Suprapubic skin (tissue), 4 donors: ENCODE measurements around the gene TMEM178B.

Experiments used
- CTCF ChIP-seq, 2 donors: fragments of 200-600 bp in 1 of 2; fragments of 450-650 bp in 1 of 2; sonication (generic) in 1 of 2; IDR thresholded peaks; one replicate each; pipeline ENCODE4 v1.5.1; 2016 to 2019; ENCODE audit warnings: antibody characterized with exemption in 2 of 2, mild to moderate bottlenecking in 1 of 2, moderate library complexity in 1 of 2
- POLR2A ChIP-seq, 2 donors: fragments of 450-650 bp; IDR thresholded peaks; one replicate each; pipeline ENCODE4 v1.6.1; 2017; ENCODE audit warnings: antibody characterized with exemption in 2 of 2, mild to moderate bottlenecking in 2 of 2, moderate library complexity in 2 of 2
- POLR2AphosphoS5 ChIP-seq, 3 donors: sonication (generic); formaldehyde crosslinking; IDR thresholded peaks; one replicate each; pipeline ENCODE4 v1.6.1; 2017; ENCODE audit warnings: antibody characterized with exemption in 3 of 3

- no peak for TF ChIP-seq CTCF (IDR thresholded peaks at IDR 0.05)
- TF ChIP-seq POLR2AphosphoS5 (IDR thresholded peaks at IDR 0.05): no peak
- TF ChIP-seq POLR2A (IDR thresholded peaks at IDR 0.05): no peak
These were observed 77.9 kb downstream of the TMEM178B start for GRCh38 chr7:141151746-141152145.
